GM19324 (cell line): ENCODE measurements around the gene MAN1A1.

Source experiments
- ATAC-seq: cut with Tn5 transposase; IDR thresholded peaks from one replicate; pipeline ENCODE4 v1.9.1; 2021; ENCODE audit warnings: mild to moderate bottlenecking, moderate library complexity; ENCODE audit not compliant: unreplicated experiment, low FRiP score

MAN1A1 gene

DNA sequence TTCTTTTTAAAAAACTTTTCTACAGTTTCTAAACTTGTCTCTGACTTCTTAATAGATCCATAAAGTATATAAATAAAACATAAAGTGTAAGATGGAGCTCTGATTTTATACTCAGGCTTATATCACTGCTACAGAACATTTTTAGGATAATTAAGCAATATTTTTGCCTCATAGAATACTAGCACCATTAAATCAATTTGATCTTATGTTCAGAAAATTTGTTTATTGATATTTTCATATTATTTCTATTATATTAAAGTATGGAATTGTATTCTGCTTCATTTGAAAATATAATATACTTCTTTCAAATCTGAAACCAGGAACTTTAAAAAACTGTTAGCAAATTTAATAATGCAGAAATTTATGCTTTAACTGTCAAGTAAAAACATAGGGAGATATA is 106.5 kb downstream of the MAN1A1 start:
- ATAC-seq, result no peak

GRCh38 chr6:119241540-119242309 is 107.8 kb downstream of the MAN1A1 start:
- ATAC-seq, result no peak

- ATAC-seq, result peak; percentile 74
Measured at GRCh38 chr6:119241111-119241465, 108.5 kb downstream of the MAN1A1 start.

GRCh38 chr6:119240257-119241110 is 109.1 kb downstream of the MAN1A1 start:
- peak; percentile 54 for ATAC-seq

- no peak for ATAC-seq
Measured at GRCh38 chr6:119237177-119237715, 112.3 kb downstream of the MAN1A1 start.

GRCh38 chr6:119234941-119235340 is 114.6 kb downstream of the MAN1A1 start:
- no peak for ATAC-seq

DNA sequence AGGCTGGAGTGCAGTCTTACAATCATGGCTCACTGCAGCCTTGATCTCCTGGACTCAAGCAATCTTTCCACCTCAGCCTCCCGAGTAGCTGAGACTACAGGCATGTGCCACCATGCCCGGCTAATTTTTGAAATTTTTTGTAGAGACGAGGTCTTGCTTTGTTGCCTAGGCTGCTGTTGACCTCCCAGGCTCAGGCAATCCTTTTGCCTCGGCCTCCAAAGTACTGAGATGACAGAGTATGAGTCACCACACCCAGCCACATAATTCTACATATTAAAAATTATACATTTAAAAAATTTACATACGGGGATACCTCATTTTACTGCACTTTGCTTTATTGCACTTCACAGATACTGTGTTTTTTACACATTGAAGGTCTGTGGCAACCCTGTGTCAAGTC is 115.1 kb downstream of the MAN1A1 start:
- ATAC-seq, result no peak

DNA sequence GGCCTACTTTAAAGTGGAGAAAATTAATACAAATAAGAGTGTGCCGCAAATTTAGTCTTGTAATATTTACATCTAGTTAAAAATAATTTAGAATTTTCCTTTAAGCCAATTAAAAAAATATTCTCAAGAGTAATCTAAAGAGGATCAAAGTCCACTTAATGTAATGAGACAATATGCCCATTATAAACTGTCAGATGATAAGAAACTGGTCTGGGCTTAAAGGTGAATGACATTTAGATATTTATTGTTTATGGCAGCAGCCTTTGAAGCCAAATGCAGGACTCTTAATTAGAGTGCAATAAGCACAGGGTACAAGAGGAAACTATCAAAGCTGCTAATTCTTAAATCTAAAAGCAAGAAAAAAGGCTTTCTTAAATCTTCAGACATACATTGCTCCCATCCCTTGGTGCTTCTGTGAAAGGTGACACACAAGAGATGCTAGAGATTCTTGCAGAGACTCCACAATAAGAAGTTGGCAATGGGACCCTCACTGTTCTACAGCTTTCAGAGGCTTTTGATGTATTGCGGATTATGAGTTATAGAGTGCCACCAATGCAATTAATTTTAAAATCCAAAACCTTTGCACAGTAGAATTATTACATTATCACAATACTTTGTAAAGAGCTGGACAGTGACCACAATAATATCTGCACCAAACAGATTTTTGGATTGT is 116.1 kb downstream of the MAN1A1 start:
- ATAC-seq, result no peak

- ATAC-seq, result no peak
Measured at GRCh38 chr6:119231394-119231793, 118.2 kb downstream of the MAN1A1 start.

GRCh38 chr6:119230160-119230559 is 119.4 kb downstream of the MAN1A1 start:
- no peak for ATAC-seq

- no peak for ATAC-seq
Measured at GRCh38 chr6:119227377-119227776, 122.2 kb downstream of the MAN1A1 start.

GRCh38 chr6:119226089-119226488 is 123.5 kb downstream of the MAN1A1 start:
- ATAC-seq, result no peak

- no peak for ATAC-seq
Measured at GRCh38 chr6:119224095-119224701, 125.4 kb downstream of the MAN1A1 start.

DNA sequence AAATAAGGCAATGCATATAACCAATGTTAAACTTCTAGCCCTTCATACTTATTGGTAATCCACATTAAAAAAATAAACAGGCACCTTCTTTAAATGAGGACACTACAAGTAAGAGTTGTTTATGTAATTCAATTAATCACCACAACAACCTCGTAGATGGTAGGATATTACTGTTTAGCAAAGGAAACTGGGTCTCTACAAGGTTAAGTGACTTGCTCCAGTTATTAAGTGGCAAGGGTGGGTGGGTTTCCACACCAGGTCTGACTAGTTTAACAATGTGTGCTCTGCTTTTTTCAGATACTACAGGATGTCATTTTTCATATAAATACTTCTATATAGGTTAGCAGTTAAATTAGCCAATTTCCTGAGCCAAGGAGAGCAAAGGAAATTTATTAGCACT is 129.1 kb downstream of the MAN1A1 start:
- no peak for ATAC-seq

GRCh38 chr6:119218548-119218947 is 131.0 kb downstream of the MAN1A1 start:
- no peak for ATAC-seq

DNA sequence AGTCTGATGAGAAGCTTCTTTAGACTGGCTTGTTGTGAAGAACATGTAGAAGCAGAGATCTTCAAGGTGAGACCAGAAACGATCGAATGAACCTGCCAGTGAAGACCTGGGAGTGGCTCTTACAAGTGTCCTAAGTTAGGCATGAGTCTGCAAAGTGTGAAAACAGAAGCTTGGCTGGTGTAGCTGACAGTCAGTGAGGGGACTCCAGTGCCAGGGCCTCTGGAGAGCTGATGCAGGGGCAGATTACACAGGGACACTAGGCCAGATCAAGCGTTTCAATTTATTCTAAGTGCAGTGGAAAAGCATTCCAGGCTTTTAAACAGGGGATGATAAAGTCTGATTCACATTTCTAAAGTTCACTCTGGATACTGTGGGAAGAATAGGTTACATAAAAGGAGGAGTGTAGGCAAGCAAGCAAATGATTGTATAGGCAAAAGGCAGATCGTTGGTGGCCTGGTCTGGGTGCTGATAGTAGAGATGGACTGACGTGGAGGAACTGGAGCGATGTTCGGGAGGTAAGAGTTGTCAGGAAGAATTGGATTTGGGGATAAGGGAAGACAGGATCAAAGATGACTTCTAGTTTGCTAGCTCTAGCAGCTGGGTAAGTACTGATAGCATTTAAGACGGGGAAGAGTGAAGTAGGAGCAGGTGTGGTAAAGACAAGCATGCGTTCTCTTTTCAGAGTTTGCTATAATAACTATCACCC is 133.5 kb downstream of the MAN1A1 start:
- no peak for ATAC-seq

GRCh38 chr6:119215309-119215708 is 134.3 kb downstream of the MAN1A1 start:
- ATAC-seq, result no peak

DNA sequence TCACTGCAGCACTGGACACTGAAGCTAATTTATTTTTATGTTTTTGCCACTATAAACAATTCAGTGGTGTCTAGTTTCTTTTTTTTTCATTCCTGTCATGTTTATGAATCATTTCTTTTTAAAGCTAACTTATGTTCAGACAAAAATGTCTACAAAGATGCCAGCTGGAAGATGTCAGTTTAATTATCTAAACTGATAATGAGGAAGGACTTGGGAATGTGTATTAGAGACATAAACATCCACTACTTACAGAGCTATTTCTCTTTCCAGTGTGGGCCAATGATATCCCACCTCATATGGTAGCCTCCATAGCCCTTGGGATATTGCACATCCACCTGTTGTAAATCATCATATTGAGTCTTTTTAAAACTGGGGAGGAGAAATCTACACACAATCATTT is 139.0 kb downstream of the MAN1A1 start:
- no peak for ATAC-seq

DNA sequence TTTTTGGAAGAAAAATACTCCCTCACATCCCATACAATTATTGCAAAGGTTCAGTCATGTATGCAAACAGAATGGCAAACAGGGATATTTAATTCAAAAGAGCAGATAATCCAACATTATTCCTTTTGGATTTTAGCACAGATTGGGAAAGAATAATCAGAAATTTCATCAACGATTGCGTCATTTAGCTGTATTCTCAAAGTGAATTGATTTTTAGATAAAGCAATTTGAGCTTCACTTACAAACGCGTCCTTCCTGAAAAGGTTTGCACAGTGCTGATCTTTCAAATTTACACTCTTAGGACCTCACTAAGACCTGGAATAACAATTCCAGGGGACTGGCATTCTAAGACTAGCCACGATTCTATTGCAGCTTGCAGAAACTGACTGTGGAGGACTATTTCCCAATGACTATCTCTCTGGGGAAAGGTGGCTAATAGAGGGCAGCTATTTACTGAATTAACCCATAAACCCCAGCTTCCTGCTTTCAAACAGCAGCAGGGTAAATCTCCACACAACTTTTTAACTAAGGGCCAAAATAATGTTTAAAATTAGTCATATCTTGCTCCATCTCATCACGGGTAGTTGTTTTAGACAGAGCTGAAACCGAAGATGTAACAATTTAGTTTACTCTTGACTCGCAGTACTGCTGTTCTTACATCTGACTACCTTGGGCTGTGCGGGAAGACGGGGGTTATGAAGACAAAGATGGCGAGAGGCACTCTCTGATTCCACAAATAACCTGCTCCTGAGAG is 139.9 kb downstream of the MAN1A1 start:
- no peak for ATAC-seq
